D721Med (cell line): ENCODE data around the gene LDOC1.
"Not testable (repeated sequence)": the region's sequence is repeated elsewhere in the genome, so short reads cannot be mapped to it uniquely, and the experiment has no call there.

ENCODE experiments used
- DNase-seq: peaks from one replicate; pipeline ENCODE4 v3.0.0; 2011; ENCODE audit warnings: low spot score; ENCODE audit not compliant: insufficient read length
- FAIRE-seq: peaks from 2 replicates; lab custom pipeline; 2011; peaks lifted over from hg19 to GRCh38; lab: Jason Lieb, UNC
- CTCF ChIP-seq: IDR thresholded peaks from 2 replicates; pipeline ENCODE4 v1.5.1; 2012; ENCODE audit warnings: mild to moderate bottlenecking, control low read depth; ENCODE audit not compliant: insufficient read depth; ENCODE audit errors: missing control alignments

The LDOC1 gene

DNA sequence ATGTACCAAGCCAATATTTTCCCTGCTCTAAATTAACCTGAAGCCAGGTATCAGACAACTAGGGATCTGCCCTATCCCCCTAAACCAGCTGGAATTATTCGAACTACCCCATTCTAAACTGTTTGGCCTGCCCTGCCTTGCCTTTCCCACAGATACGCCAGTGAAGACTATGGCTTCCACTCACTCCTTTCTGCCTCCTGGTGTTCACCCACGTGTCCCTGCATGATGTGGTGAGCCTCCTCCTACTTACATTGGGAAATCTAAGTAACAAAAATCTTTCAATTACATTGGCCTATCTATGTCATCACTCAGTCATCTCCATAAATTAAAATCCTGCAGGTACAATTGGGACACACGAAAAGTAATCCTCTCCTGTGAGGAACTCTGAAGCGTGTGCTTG lies 6.1 kb upstream of the LDOC1 start:
- DNase-seq (no peak), FAIRE-seq (no peak)
- TF ChIP-seq CTCF = no peak

GRCh38 chrX:141180851-141181250 lies 3.9 kb upstream of the LDOC1 start:
- TF ChIP-seq CTCF = no peak
- no peak for DNase-seq
- no peak for FAIRE-seq

DNA sequence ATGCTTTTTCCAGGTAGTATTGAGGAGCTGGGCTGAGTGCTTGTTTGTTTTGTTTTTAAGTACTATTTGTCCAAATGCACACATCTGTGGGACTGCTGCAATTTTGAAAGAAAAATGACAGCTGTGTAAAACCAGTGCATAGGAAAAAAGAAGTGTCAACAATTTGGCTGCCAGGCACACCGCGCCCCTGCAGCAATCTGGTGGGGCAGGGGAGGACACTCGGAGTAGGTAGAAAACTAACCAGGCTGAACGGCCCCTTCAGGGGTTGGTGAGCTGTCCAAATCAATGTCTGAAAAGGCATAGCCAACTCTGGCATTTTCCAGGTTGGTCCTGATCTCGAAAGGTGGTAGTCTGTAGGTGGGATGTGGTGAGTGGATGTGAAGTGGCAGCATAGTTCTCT lies 1.1 kb downstream of the LDOC1 start:
- no peak for TF ChIP-seq CTCF
- FAIRE-seq = no peak
- DNase-seq = no peak

DNA sequence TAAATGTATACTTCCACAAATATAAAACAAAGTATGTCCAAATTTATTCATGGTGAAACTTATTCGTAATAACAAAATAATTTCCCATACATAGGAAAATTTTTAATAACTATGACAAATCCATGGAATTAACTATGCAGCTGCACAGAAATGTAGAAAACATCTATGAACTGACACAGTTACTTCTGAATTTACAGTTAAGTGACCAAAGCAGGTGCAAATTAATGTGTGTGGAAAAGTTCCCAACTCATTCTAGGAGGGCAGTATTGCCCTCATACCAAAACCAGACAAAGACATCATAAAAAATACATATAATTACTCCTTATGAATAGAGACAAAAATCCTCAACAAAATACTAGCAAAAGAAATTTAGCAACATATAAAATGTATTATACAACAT lies 12.5 kb downstream of the LDOC1 start:
- DNase-seq (no peak), FAIRE-seq (no peak)
- no peak for TF ChIP-seq CTCF

DNA sequence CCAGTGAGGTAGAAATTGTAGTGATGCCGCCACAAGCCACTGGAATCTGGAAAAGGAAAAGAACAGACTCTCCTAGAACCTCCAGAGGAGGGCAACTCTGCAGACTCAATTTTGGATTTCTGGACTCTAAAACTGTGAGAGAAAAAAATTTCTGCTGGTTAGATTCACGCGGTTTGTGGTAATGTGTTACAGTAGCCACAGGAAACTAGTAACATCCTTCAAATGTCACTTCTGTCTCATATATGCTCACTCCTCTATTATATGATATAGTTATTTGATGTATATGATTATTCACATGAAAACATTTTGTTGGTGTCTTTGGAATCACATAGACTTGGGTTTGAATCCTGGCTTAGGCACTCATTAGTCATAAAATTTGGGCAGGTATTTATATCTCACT lies 18.8 kb downstream of the LDOC1 start:
- no peak for TF ChIP-seq CTCF
- FAIRE-seq (no peak), DNase-seq (no peak)

- not testable (repeated sequence) for DNase-seq, FAIRE-seq
Measured at GRCh38 chrX:141155231-141155630, 21.7 kb downstream of the LDOC1 start.

DNA sequence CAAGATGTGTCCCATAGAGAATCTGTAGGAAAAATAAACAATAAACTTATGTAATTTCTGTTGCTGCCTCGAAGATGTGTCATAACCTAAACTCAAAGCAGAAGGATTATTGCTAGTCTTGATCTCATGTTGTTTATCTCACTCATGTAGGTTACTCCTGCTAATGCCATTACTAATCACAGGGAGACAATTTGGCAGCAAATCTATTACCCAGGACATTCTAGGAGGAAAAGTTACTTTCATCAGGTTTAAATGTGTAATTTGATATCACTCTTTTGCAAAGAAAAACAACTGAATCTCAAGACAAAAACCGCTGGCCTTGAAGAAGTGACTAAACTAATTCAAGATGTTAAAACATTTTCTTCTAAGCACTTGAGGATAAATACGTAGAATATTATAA lies 34.0 kb downstream of the LDOC1 start:
- no peak for DNase-seq
- no peak for FAIRE-seq

More for the DNA sequence above, 34.0 kb downstream of the LDOC1 start:
- no peak for TF ChIP-seq CTCF
